HCT116 (cell line): ENCODE results near the gene ABCC1. TPM values are rescaled to one million over a fixed set of nuclear protein-coding genes. Genes with fewer than 3 reads are reported as not detected.
"Not testable (repeated sequence)": the region's sequence is repeated elsewhere in the genome, so short reads cannot be mapped to it uniquely, and the experiment has no call there.

Source experiments
- ATAC-seq: fragments of 200-7000 bp; cut with Tn5 transposase; 2 replicates; pipeline ENCODE4 v1.9.1; 2020; ENCODE audit warnings: mild to moderate bottlenecking, moderate library complexity
- BruUV-seq: library from RNA; stranded (reverse); fragments of 400-500 nt; replicated peaks from 2 replicates; lab custom pipeline; 2021; lab: Mats Ljungman, UMichigan
- CTCF ChIA-PET: fragments of 300-600 bp; sonication (Branson Sonifier 250); formaldehyde crosslinking; loops from one replicate; lab custom pipeline; 2021; ENCODE audit warnings: antibody characterized with exemption; lab: Charles Lee
- POLR2A ChIA-PET: fragments of 300-600, 350-600 bp; sonication (Branson Sonifier 250); formaldehyde crosslinking; loops from one replicate; lab custom pipeline; 2021; ENCODE audit warnings: antibody characterized with exemption; lab: Charles Lee
- RAD21 ChIA-PET, 2 experiments: fragments of 300-600 bp; sonication (Branson Sonifier 250); formaldehyde crosslinking; loops; one replicate each; lab custom pipeline; 2023; ENCODE audit warnings: low total read pairs in 2 of 2; ENCODE audit not compliant: uncharacterized antibody in 2 of 2, unreplicated experiment in 2 of 2, low non-redundant PET in 1 of 2; lab: Charles Lee
- DNase-seq: peaks from one replicate; pipeline ENCODE4 v3.0.0-alpha.2; 2010; ENCODE audit warnings: low read depth, low spot score
- H2AFZ ChIP-seq: fragments of 200-600 bp; shearing (Covaris generic), sonication (generic); 2 replicates; pipeline ENCODE4 v1.6.1; 2017; ENCODE audit warnings: low read depth, mixed run types, mixed read lengths, antibody characterized with exemption, low read length; ENCODE audit not compliant: poor library complexity, severe bottlenecking
- H3K27ac ChIP-seq: 2 replicates; pipeline ENCODE4 v1.5.1; 2012; ENCODE audit warnings: low read depth, low read length
- H3K27me3 ChIP-seq: fragments of 200-600 bp; sonication (generic); 2 replicates; pipeline ENCODE4 v1.6.1; 2016; ENCODE audit warnings: mixed run types, low read length, mixed read lengths; ENCODE audit not compliant: insufficient read depth
- H3K36me3 ChIP-seq, 2 experiments: fragments of 200-500 bp in 1 of 2; fragments of 200-600 bp in 1 of 2; sonication (Bioruptor generic) in 1 of 2; sonication (generic) in 1 of 2; 2 replicates each; pipeline versions ENCODE4 v1.5.1 to v1.6.1; 2014 to 2016; ENCODE audit warnings: low read length in 2 of 2, inconsistent platforms in 1 of 2, mixed read lengths in 1 of 2, mixed run types in 1 of 2; ENCODE audit not compliant: insufficient read depth in 2 of 2, control insufficient read depth in 1 of 2
- H3K4me1 ChIP-seq, 2 experiments: fragments of 200-600 bp in 1 of 2; sonication (generic) in 1 of 2; 2 replicates each; pipeline versions ENCODE4 v1.5.1 to v1.6.1; 2012 to 2017; ENCODE audit warnings: low read length in 2 of 2, inconsistent platforms in 1 of 2, mild to moderate bottlenecking in 1 of 2, mixed read lengths in 1 of 2, mixed run types in 1 of 2, moderate library complexity in 1 of 2; ENCODE audit not compliant: insufficient read depth in 2 of 2, control insufficient read depth in 1 of 2
- H3K4me2 ChIP-seq: fragments of 200-600 bp; sonication (generic); 2 replicates; pipeline ENCODE4 v1.6.1; 2017; ENCODE audit warnings: mixed run types, low read length, mixed read lengths
- H3K4me3 ChIP-seq, 2 experiments: fragments of 200-600 bp in 1 of 2; sonication (generic) in 1 of 2; replicated peaks in 1 of 2; 2 replicates each; pipeline ENCODE4 v1.5.1; 2011 to 2016; ENCODE audit warnings: low read length in 2 of 2, control low read depth in 1 of 2, low read depth in 1 of 2, mild to moderate bottlenecking in 1 of 2, mixed read lengths in 1 of 2, mixed run types in 1 of 2
- H3K79me2 ChIP-seq: fragments of 200-600 bp; sonication (generic); 2 replicates; pipeline ENCODE4 v1.6.1; 2017; ENCODE audit warnings: mild to moderate bottlenecking, mixed run types, low read length, moderate library complexity, mixed read lengths; ENCODE audit not compliant: insufficient read depth
- H3K9ac ChIP-seq: fragments of 200-600 bp; sonication (generic); 2 replicates; pipeline ENCODE4 v1.6.1; 2016; ENCODE audit warnings: low read length, mixed read lengths
- H3K9me2 ChIP-seq: fragments of 200-600 bp; sonication (generic), shearing (Covaris generic); 2 replicates; pipeline ENCODE4 v1.6.1; 2017; ENCODE audit warnings: mixed run types, mild to moderate bottlenecking, moderate library complexity; ENCODE audit not compliant: insufficient read depth
- H3K9me3 ChIP-seq, 2 experiments: fragments of 200-500 bp in 1 of 2; fragments of 200-600 bp in 1 of 2; sonication (Bioruptor generic) in 1 of 2; sonication (generic) in 1 of 2; 2 replicates each; pipeline ENCODE4 v1.6.1; 2014 to 2017; ENCODE audit warnings: low read length in 2 of 2, mixed read lengths in 2 of 2, inconsistent platforms in 1 of 2, low read depth in 1 of 2, mild to moderate bottlenecking in 1 of 2, mixed run types in 1 of 2, moderate library complexity in 1 of 2; ENCODE audit not compliant: control insufficient read depth in 1 of 2, insufficient read depth in 1 of 2
- H4K20me1 ChIP-seq: fragments of 200-600 bp; sonication (generic), shearing (Covaris generic); 2 replicates; pipeline ENCODE4 v1.6.1; 2017; ENCODE audit warnings: mixed run types, mild to moderate bottlenecking, moderate library complexity; ENCODE audit not compliant: insufficient read depth
- CBX3 ChIP-seq: IDR thresholded peaks from 2 replicates; pipeline ENCODE4 v1.6.1; 2012; ENCODE audit warnings: low read depth
- CEBPB ChIP-seq: IDR thresholded peaks from 2 replicates; pipeline ENCODE4 v1.6.1; 2012; ENCODE audit warnings: low read depth
- ELF1 ChIP-seq: IDR thresholded peaks from 2 replicates; pipeline ENCODE4 v1.6.1; 2012; ENCODE audit warnings: low read depth, borderline replicate concordance
- EZH2 ChIP-seq: fragments of 200-600 bp; sonication (generic); IDR thresholded peaks from 2 replicates; pipeline ENCODE4 v1.6.1; 2017; ENCODE audit warnings: antibody characterized with exemption, mixed run types
- EZH2phosphoT487 ChIP-seq: fragments of 200-600 bp; IDR thresholded peaks from 2 replicates; pipeline ENCODE4 v1.6.1; 2018; ENCODE audit warnings: antibody characterized with exemption, borderline replicate concordance
- POLR2AphosphoS5 ChIP-seq: IDR thresholded peaks from 2 replicates; pipeline ENCODE4 v1.6.1; 2011; ENCODE audit warnings: mild to moderate bottlenecking, low read depth, low read length, moderate library complexity
- RAD21 ChIP-seq: IDR thresholded peaks from 2 replicates; pipeline ENCODE4 v1.6.1; 2012; ENCODE audit warnings: low read depth, mild to moderate bottlenecking
- SIN3A ChIP-seq: IDR thresholded peaks from 2 replicates; pipeline ENCODE4 v1.6.1; 2012; ENCODE audit warnings: low read depth
- SP1 ChIP-seq: IDR thresholded peaks from 2 replicates; pipeline ENCODE4 v1.6.1; 2012; ENCODE audit warnings: low read depth
- TCF7L2 ChIP-seq: IDR thresholded peaks from 2 replicates; pipeline ENCODE4 v1.7.0; 2011; ENCODE audit warnings: borderline replicate concordance, inconsistent platforms; ENCODE audit not compliant: insufficient read depth, insufficient read length; ENCODE audit errors: extremely low read depth
- YY1 ChIP-seq: IDR thresholded peaks from 2 replicates; pipeline ENCODE4 v1.6.1; 2011; ENCODE audit warnings: low read length, low read depth, moderate library complexity, mild to moderate bottlenecking; ENCODE audit not compliant: insufficient replicate concordance; ENCODE audit errors: extremely low read depth
- ZFX ChIP-seq: fragments of 450-650 bp; IDR thresholded peaks from 2 replicates; pipeline ENCODE4 v1.6.1; 2017
- ZNF274 ChIP-seq: fragments of 200-500 bp; sonication (Bioruptor generic); IDR thresholded peaks from 2 replicates; pipeline ENCODE4 v1.6.1; 2014; ENCODE audit warnings: mild to moderate bottlenecking, low read depth, low read length, inconsistent platforms
- intact Hi-C: fragments of 100-400 bp; cut with micrococcal nuclease; formaldehyde crosslinking; loops from 2 replicates; pipeline ENCODE4 v1.10.0; 2022
- total RNA-seq: library from RNA; stranded (reverse); gene quantifications from one replicate; pipeline ENCODE4 v1.2.1, GENCODE V29; 2021; ENCODE audit not compliant: unreplicated experiment
- TF ChIP-seq, protein P1 (sequence below): IDR thresholded peaks from 2 replicates; pipeline ENCODE4 v1.6.1; 2012
- TF ChIP-seq, protein P2 (sequence below): IDR thresholded peaks from 2 replicates; pipeline ENCODE4 v1.6.1; 2012
- TF ChIP-seq, protein P3 (sequence below), 3 experiments: fragments of 200-600 bp in 1 of 3; sonication (generic) in 1 of 3; IDR thresholded peaks in 2 of 3; conservative IDR thresholded peaks in 1 of 3; 2 replicates each; pipeline ENCODE4 v1.5.1; 2012 to 2017; ENCODE audit warnings: low read depth in 2 of 3, low read length in 2 of 3, antibody characterized with exemption in 1 of 3, borderline replicate concordance in 1 of 3, control low read depth in 1 of 3, mild to moderate bottlenecking in 1 of 3, mixed read lengths in 1 of 3, mixed run types in 1 of 3, moderate library complexity in 1 of 3; ENCODE audit not compliant: insufficient read depth in 1 of 3
- TF ChIP-seq, protein P4 (sequence below): IDR thresholded peaks from 2 replicates; pipeline ENCODE4 v1.6.1; 2012; ENCODE audit warnings: low read depth

Gene ABCC1
- total RNA-seq, 1 experiment from 2014 or later = 61.9 TPM

DNA sequence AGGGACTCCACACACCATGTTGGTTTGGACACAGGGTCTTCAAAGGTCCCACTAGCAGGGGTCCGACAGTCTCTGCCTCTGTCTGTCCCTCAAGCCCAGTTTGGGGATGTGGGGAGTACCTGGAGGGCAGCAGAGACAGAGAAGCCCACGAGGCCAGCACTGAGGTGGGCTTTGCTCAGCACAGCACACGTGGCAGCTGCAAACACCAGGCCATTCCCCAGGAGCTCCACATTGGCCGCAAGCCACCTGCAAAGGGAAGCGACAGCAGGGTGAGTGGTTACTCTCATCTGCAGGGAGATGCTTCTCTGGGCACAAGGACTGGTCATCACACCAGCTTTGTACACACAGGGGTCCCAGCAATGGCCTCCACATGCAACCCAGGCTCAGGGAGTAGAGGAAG is 211.9 kb downstream of the ABCC1 start:
- ChIA-PET POLR2A (no interaction called here), RAD21 (no interaction called here)
- Histone ChIP-seq H3K4me3 (no peak overlapping the region), H3K27ac (no peak overlapping the region), H4K20me1 (no peaks in the 10 kb centered on the region), H3K9ac (no peak overlapping the region), H3K27me3 (no peaks in the 10 kb centered on the region), H3K4me2 (no peak overlapping the region)
- intact Hi-C loops = no loop called here
- ATAC-seq = no peak
- TF ChIP-seq, protein P1, sequence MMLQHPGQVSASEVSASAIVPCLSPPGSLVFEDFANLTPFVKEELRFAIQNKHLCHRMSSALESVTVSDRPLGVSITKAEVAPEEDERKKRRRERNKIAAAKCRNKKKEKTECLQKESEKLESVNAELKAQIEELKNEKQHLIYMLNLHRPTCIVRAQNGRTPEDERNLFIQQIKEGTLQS = no peak
- TF ChIP-seq SP1 (no peak), EZH2 (no peak), ZNF274 (no peak), ELF1 (no peak), TCF7L2 (no peak), CBX3 (no peak), YY1 (no peak), SIN3A (no peak), EZH2phosphoT487 (no peak), RAD21 (no peak), ZFX (no peak), POLR2AphosphoS5 (no peak), CEBPB (no peak)
- TF ChIP-seq, protein P2, sequence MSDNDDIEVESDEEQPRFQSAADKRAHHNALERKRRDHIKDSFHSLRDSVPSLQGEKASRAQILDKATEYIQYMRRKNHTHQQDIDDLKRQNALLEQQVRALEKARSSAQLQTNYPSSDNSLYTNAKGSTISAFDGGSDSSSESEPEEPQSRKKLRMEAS = no peak
- TF ChIP-seq, protein P3, sequence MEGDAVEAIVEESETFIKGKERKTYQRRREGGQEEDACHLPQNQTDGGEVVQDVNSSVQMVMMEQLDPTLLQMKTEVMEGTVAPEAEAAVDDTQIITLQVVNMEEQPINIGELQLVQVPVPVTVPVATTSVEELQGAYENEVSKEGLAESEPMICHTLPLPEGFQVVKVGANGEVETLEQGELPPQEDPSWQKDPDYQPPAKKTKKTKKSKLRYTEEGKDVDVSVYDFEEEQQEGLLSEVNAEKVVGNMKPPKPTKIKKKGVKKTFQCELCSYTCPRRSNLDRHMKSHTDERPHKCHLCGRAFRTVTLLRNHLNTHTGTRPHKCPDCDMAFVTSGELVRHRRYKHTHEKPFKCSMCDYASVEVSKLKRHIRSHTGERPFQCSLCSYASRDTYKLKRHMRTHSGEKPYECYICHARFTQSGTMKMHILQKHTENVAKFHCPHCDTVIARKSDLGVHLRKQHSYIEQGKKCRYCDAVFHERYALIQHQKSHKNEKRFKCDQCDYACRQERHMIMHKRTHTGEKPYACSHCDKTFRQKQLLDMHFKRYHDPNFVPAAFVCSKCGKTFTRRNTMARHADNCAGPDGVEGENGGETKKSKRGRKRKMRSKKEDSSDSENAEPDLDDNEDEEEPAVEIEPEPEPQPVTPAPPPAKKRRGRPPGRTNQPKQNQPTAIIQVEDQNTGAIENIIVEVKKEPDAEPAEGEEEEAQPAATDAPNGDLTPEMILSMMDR (IDR thresholded peaks at IDR 0.05 in 2 of 3, conservative IDR thresholded peaks at IDR 0.05 in 1 of 3; ENCODE audit: borderline replicate concordance in 1 of 3, insufficient read depth in 1 of 3, low read depth in 2 of 3, low read length in 2 of 3) = no peak
- TF ChIP-seq, protein P4, sequence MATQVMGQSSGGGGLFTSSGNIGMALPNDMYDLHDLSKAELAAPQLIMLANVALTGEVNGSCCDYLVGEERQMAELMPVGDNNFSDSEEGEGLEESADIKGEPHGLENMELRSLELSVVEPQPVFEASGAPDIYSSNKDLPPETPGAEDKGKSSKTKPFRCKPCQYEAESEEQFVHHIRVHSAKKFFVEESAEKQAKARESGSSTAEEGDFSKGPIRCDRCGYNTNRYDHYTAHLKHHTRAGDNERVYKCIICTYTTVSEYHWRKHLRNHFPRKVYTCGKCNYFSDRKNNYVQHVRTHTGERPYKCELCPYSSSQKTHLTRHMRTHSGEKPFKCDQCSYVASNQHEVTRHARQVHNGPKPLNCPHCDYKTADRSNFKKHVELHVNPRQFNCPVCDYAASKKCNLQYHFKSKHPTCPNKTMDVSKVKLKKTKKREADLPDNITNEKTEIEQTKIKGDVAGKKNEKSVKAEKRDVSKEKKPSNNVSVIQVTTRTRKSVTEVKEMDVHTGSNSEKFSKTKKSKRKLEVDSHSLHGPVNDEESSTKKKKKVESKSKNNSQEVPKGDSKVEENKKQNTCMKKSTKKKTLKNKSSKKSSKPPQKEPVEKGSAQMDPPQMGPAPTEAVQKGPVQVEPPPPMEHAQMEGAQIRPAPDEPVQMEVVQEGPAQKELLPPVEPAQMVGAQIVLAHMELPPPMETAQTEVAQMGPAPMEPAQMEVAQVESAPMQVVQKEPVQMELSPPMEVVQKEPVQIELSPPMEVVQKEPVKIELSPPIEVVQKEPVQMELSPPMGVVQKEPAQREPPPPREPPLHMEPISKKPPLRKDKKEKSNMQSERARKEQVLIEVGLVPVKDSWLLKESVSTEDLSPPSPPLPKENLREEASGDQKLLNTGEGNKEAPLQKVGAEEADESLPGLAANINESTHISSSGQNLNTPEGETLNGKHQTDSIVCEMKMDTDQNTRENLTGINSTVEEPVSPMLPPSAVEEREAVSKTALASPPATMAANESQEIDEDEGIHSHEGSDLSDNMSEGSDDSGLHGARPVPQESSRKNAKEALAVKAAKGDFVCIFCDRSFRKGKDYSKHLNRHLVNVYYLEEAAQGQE = no peak
- TF ChIP-seq, all 23 proteins: peak for 0
- Histone ChIP-seq H3K36me3 (no peaks in the 10 kb centered on the region), H3K9me3 (no peaks in the 10 kb centered on the region), H3K79me2 (no peaks in the 10 kb centered on the region), H3K9me2 (no peaks in the 10 kb centered on the region), H2AFZ (no peak overlapping the region), H3K4me1 (no peaks in the 10 kb centered on the region)
- no peak for DNase-seq
- BruUV-seq = no TSS peak
- CTCF ChIA-PET = no interaction called here

DNA sequence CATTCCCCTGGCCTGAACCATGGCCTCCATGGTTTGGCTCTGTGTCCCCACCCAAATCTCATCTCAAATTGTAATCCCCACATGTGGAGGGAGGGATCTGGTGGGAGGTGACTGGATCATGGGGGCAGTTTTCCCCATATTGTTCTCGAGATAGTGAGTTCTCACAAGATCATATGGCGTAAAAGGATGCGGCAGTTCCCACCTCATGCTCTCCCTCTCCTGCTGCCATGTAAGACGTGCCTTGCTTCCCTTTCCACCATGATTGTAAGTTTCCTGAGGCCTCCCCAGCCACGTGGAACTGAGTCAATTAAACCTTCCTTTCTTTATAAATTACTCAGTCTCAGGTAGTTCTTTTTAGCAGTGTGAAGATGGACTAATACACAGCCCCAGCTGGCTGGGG is 212.4 kb downstream of the ABCC1 start:
- H3K9me2 ChIP-seq, RAD21 ChIA-PET, H3K4me3 ChIP-seq, DNase-seq, H3K9me3 ChIP-seq, H2AFZ ChIP-seq, H3K36me3 ChIP-seq, BruUV-seq, ATAC-seq, H3K79me2 ChIP-seq, H3K4me2 ChIP-seq, H3K27ac ChIP-seq, POLR2A ChIA-PET, H4K20me1 ChIP-seq, H3K27me3 ChIP-seq, H3K9ac ChIP-seq, CTCF ChIA-PET, intact Hi-C loops, H3K4me1 ChIP-seq: not testable (repeated sequence)
